ENCODE results near the gene LOXL1. TPM values are rescaled to one million over a fixed set of nuclear protein-coding genes. Genes with fewer than 3 reads are reported as not detected.

LOXL1 gene
- total RNA-seq, 4 donors from 2014 or later = 4.9 to 11.2 (median 5.7) TPM

- no peak for TF ChIP-seq POLR2A (IDR thresholded peaks at IDR 0.05)
- TF ChIP-seq, protein P1, sequence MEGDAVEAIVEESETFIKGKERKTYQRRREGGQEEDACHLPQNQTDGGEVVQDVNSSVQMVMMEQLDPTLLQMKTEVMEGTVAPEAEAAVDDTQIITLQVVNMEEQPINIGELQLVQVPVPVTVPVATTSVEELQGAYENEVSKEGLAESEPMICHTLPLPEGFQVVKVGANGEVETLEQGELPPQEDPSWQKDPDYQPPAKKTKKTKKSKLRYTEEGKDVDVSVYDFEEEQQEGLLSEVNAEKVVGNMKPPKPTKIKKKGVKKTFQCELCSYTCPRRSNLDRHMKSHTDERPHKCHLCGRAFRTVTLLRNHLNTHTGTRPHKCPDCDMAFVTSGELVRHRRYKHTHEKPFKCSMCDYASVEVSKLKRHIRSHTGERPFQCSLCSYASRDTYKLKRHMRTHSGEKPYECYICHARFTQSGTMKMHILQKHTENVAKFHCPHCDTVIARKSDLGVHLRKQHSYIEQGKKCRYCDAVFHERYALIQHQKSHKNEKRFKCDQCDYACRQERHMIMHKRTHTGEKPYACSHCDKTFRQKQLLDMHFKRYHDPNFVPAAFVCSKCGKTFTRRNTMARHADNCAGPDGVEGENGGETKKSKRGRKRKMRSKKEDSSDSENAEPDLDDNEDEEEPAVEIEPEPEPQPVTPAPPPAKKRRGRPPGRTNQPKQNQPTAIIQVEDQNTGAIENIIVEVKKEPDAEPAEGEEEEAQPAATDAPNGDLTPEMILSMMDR (IDR thresholded peaks at IDR 0.05 in 4 of 5, conservative IDR thresholded peaks at IDR 0.05 in 1 of 5) = no peak
- ATAC-seq = no peak
- DNase-seq = no peak
- no peaks in the 10 kb centered on the region for H3K9me3 ChIP-seq
- in situ Hi-C loops (cut with MboI; ENCODE audit: low sequenced_read_pairs in 4 of 4) (no loop called here), intact Hi-C loops (cut with DNase I; ENCODE audit: low total_unique reads) (no loop called here)
- H3K27me3 ChIP-seq = no peaks in the 10 kb centered on the region
- H3K36me3 ChIP-seq = no peaks in the 10 kb centered on the region
- no peak overlapping the region for H3K27ac ChIP-seq
- peaks cover 11 to 18% of the 10 kb centered on the region in 2 donors for H3K4me1 ChIP-seq
- H3K4me3 ChIP-seq = no peak overlapping the region
These were observed 4.9 kb upstream of the LOXL1 start for GRCh38 chr15:73921254-73921925.

- Histone ChIP-seq H3K4me3 (no peak overlapping the region), H3K4me1 (peaks cover 11 to 18% of the 10 kb centered on the region in 2 donors), H3K36me3 (no peaks in the 10 kb centered on the region), H3K9me3 (no peaks in the 10 kb centered on the region), H3K27ac (no peak overlapping the region), H3K27me3 (no peaks in the 10 kb centered on the region)
- ATAC-seq (no peak), DNase-seq (no peak)
- in situ Hi-C loops (cut with MboI; ENCODE audit: low sequenced_read_pairs in 4 of 4) (no loop called here), intact Hi-C loops (cut with DNase I; ENCODE audit: low total_unique reads) (no loop called here)
- no peak for TF ChIP-seq POLR2A (IDR thresholded peaks at IDR 0.05)
- TF ChIP-seq, protein P1 (IDR thresholded peaks at IDR 0.05 in 4 of 5, conservative IDR thresholded peaks at IDR 0.05 in 1 of 5) = no peak
These were observed 3.8 kb upstream of the LOXL1 start for GRCh38 chr15:73922186-73923151.

DNA sequence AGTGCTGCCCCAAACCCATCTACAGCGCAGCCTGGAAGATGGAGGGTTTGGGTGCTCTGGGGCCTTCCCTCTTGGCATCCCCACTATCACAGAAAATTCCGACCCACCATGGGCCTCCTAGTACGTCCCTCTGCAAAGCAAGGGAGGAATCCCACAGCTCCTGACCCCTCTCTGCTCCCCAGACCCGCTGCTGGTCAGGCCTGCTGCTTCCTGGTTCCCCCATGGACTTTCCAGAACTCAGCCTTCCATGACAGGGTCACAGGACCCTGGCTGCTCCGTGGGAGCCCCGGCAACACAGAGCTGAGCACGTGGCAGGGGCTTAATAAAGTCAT, 3.1 kb upstream of the LOXL1 start:
- intact Hi-C loops (cut with DNase I; ENCODE audit: low total_unique reads) = no loop called here
- no peak overlapping the region for H3K4me3 ChIP-seq
- H3K9me3 ChIP-seq = no peaks in the 10 kb centered on the region
- no peak for ATAC-seq
- H3K27ac ChIP-seq = no peak overlapping the region
- DNase-seq = no peak
- H3K27me3 ChIP-seq = no peaks in the 10 kb centered on the region
- in situ Hi-C loops (cut with MboI; ENCODE audit: low sequenced_read_pairs in 4 of 4) = no loop called here
- H3K36me3 ChIP-seq = no peaks in the 10 kb centered on the region
- H3K4me1 ChIP-seq = peaks cover 15 to 22% of the 10 kb centered on the region in 2 donors
- TF ChIP-seq, protein P1 (IDR thresholded peaks at IDR 0.05 in 4 of 5, conservative IDR thresholded peaks at IDR 0.05 in 1 of 5) = no peak
- no peak for TF ChIP-seq POLR2A (IDR thresholded peaks at IDR 0.05)

- Histone ChIP-seq H3K27ac (peak overlapping the region in 1 of 4 donors; percentile 3), H3K9me3 (no peaks in the 10 kb centered on the region), H3K27me3 (no peaks in the 10 kb centered on the region), H3K36me3 (no peaks in the 10 kb centered on the region), H3K4me3 (no peak overlapping the region), H3K4me1 (peaks cover 19 to 22% of the 10 kb centered on the region in 2 donors)
- TF ChIP-seq POLR2A (IDR thresholded peaks at IDR 0.05) = no peak
- TF ChIP-seq, protein P1 (IDR thresholded peaks at IDR 0.05 in 4 of 5, conservative IDR thresholded peaks at IDR 0.05 in 1 of 5) = no peak
- ATAC-seq (no peak), DNase-seq (no peak)
- in situ Hi-C loops (cut with MboI; ENCODE audit: low sequenced_read_pairs in 4 of 4) = no loop called here
- intact Hi-C loops (cut with DNase I; ENCODE audit: low total_unique reads) = no loop called here
These were observed 2.6 kb upstream of the LOXL1 start for GRCh38 chr15:73923488-73924164.
